Mesothelial cell of epicardium (in vitro differentiated cells): ENCODE results near the gene UXT. TPM values are rescaled to one million over a fixed set of nuclear protein-coding genes. Genes with fewer than 3 reads are reported as not detected.

Source experiments
- DNase-seq, 2 experiments: peaks; one replicate each; pipeline ENCODE4 v3.0.0; 2021; ENCODE audit warnings: low spot score in 2 of 2; ENCODE audit not compliant: unreplicated experiment in 2 of 2
- H3K27ac Mint-ChIP-seq: 2 replicates; pipeline ENCODE4 v1.8.0; 2021; ENCODE audit warnings: mixed read lengths
- H3K27me3 Mint-ChIP-seq: 2 replicates; pipeline ENCODE4 v1.8.0; 2021; ENCODE audit warnings: low read depth, mixed read lengths
- H3K36me3 Mint-ChIP-seq: 2 replicates; pipeline ENCODE4 v1.8.0; 2021; ENCODE audit warnings: mixed read lengths
- H3K4me1 Mint-ChIP-seq: 2 replicates; pipeline ENCODE4 v1.8.0; 2021; ENCODE audit warnings: mixed read lengths
- H3K4me3 Mint-ChIP-seq: 2 replicates; pipeline ENCODE4 v1.8.0; 2021; ENCODE audit warnings: mild to moderate bottlenecking, moderate library complexity, mixed read lengths
- H3K9me3 Mint-ChIP-seq: 2 replicates; pipeline ENCODE4 v1.8.0; 2021; ENCODE audit warnings: mixed read lengths
- total RNA-seq: library from RNA; stranded (reverse); gene quantifications from 3 replicates; pipeline ENCODE4 v1.2.1, GENCODE V29; 2021
- TF ChIP-seq, protein P1 (sequence below): fragments of 200-600 bp; sonication (generic); IDR thresholded peaks from one replicate; pipeline ENCODE4 v1.5.0; 2021; ENCODE audit warnings: antibody characterized with exemption; ENCODE audit not compliant: unreplicated experiment

UXT gene
- total RNA-seq, 1 donor from 2014 or later = 71.4 TPM

DNA sequence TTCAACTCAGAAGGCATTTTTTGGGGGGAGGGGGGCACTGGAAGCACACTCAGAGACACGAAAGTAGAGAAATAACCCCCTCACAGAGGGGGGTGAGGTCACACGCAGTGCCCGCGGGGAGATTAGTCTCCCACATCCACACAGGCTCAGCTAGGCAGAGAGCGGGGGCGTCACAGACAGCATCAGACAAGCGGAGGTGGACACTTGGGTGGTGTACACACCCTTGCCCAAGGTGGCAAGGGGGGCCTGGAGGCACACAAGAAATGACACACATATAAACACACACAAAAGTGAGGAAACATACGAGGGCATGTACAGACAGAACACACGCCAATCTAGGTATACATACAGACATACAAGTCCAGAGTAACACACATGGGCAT, 38.7 kb downstream of the UXT start:
- TF ChIP-seq, protein P1, sequence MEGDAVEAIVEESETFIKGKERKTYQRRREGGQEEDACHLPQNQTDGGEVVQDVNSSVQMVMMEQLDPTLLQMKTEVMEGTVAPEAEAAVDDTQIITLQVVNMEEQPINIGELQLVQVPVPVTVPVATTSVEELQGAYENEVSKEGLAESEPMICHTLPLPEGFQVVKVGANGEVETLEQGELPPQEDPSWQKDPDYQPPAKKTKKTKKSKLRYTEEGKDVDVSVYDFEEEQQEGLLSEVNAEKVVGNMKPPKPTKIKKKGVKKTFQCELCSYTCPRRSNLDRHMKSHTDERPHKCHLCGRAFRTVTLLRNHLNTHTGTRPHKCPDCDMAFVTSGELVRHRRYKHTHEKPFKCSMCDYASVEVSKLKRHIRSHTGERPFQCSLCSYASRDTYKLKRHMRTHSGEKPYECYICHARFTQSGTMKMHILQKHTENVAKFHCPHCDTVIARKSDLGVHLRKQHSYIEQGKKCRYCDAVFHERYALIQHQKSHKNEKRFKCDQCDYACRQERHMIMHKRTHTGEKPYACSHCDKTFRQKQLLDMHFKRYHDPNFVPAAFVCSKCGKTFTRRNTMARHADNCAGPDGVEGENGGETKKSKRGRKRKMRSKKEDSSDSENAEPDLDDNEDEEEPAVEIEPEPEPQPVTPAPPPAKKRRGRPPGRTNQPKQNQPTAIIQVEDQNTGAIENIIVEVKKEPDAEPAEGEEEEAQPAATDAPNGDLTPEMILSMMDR = no peak
- Mint-ChIP-seq H3K27ac (no peak overlapping the region), H3K36me3 (no peaks in the 10 kb centered on the region), H3K9me3 (peaks cover 9% of the 10 kb centered on the region), H3K4me1 (no peaks in the 10 kb centered on the region), H3K27me3 (peaks cover 68% of the 10 kb centered on the region), H3K4me3 (no peak overlapping the region)
- no peak for DNase-seq

DNA sequence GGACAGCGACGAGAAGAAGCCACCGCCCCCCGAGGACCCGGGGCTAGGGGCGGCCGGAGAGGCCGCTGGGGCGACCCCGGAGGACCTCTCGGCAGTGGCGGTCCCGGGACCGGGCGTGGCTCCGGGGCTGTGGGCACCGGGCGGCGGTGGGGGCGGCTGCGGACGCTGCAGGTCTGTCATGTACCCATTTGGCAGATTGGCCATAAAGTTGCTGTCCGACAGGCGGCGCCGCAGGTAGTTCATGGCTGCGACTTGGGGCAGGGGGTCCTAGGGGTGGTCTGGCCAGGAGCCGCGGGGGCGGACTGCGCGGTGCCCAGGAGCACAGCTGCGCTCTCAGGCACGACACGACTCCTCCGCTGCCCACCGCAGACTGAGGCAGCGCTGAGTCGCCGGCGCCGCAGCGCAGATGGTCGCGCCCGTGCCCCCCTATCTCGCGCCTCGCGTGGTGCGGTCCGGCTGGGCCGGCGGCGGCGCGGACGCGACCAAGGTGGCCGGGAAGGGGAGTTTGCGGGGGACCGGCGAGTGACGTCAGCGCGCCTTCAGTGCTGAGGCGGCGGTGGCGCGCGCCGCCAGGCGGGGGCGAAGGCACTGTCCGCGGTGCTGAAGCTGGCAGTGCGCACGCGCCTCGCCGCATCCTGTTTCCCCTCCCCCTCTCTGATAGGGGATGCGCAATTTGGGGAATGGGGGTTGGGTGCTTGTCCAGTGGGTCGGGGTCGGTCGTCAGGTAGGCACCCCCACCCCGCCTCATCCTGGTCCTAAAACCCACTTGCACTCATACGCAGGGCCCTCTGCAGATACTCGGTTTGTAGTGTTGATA, 39.3 kb downstream of the UXT start, which contains the start of gene SYN1:
Gene SYN1 (minus strand): TSS at position 372 of the 817 bp plus-strand sequence. CDS start 129 bp downstream, at position 243.
- Mint-ChIP-seq H3K4me3 (no peak within 1 kb of the TSS), H3K27me3 (peaks cover 66% of the 10 kb centered on the region), H3K4me1 (no peaks in the 10 kb centered on the region), H3K9me3 (peaks cover 9% of the 10 kb centered on the region), H3K27ac (no peak within 1 kb of the TSS), H3K36me3 (no peaks in the 10 kb centered on the region)
- TF ChIP-seq, protein P1 = no peak
- DNase-seq = peak; percentile 77 to 87

DNA sequence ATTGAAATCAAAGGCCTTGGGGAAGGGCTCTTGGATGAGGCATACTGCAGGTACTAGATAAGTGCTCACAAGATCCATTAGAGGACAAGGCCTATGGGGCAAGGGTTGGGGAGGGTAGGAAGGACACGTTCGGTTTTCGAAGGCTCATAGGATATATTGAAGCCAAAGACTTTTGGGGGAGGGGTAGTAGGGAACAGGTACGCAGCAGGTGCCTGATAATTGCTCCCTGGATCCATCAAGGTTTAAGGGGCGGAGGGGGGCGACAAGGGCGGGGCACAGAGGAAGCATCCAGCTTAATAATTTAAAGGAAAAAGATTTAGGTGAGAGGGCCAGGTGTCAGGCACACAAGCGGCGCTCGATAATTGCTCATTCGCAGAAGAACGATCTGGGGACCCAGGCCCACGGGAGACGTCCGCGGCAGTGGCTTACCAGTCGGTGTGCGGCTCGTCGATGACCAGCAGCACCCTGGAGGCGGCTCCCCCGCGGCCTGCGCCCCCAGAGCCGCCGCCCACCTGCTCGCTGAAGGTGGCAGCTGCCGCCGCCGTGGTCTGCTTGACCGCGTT, 40.0 kb downstream of the UXT start:
- Mint-ChIP-seq H3K9me3 (peaks cover 9% of the 10 kb centered on the region), H3K4me1 (no peaks in the 10 kb centered on the region), H3K27ac (no peak overlapping the region), H3K36me3 (no peaks in the 10 kb centered on the region), H3K4me3 (no peak overlapping the region), H3K27me3 (peaks cover 63% of the 10 kb centered on the region)
- TF ChIP-seq, protein P1 = no peak
- DNase-seq = no peak

DNA sequence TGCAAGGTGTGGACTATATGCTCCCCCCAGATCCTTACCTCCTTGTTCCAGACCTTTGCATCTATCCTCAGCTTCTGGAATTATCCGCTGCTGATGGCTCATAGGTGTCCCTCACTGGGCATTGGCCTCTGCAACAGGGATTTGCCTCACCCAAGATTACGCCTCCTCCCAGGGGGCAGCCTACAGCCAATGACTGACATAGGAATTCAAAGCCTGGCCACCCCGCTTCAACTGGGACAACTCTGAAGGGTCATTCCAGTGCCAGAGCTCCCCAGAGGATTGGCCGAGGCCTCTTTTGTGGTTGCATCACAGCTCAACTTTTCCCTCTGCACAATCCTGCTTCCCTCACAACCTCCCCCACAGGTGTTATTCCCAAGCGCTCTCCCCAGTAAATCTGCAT, 44.4 kb downstream of the UXT start:
- H3K4me1 Mint-ChIP-seq = no peaks in the 10 kb centered on the region
- H3K4me3 Mint-ChIP-seq = no peak overlapping the region
- H3K27me3 Mint-ChIP-seq = peaks cover 35% of the 10 kb centered on the region
- no peak overlapping the region for H3K27ac Mint-ChIP-seq
- no peak for DNase-seq
- TF ChIP-seq, protein P1 = no peak
- peaks cover 4% of the 10 kb centered on the region for H3K9me3 Mint-ChIP-seq
- H3K36me3 Mint-ChIP-seq = no peaks in the 10 kb centered on the region

DNA sequence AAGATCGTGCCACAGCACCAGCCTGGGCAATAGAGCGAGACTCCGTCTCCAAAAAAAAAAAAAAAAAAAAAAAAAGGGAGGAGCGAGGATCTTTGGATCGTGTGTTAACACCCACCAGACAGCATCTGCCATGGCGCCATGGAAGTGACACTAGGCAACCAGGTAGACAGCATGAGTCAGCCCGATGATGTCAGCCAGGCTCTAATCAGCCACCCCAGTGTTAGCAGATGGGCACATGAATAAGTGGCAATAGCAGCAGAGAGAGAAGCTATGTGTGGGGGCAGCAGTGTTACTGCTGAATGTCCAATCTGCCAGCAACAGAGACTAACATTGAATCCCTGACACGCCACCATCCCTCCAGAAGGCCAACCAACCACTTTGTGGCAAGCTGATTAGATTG, 45.9 kb downstream of the UXT start:
- peaks cover 27% of the 10 kb centered on the region for H3K27me3 Mint-ChIP-seq
- no peaks in the 10 kb centered on the region for H3K4me1 Mint-ChIP-seq
- DNase-seq = no peak
- no peak overlapping the region for H3K27ac Mint-ChIP-seq
- no peak overlapping the region for H3K4me3 Mint-ChIP-seq
- H3K36me3 Mint-ChIP-seq = no peaks in the 10 kb centered on the region
- peaks cover 4% of the 10 kb centered on the region for H3K9me3 Mint-ChIP-seq
- TF ChIP-seq, protein P1 = no peak
